Measurements from ENCODE around the gene PFDN2. TPM values are rescaled to one million over a fixed set of nuclear protein-coding genes. Genes with fewer than 3 reads are reported as not detected.
A peak's percentile ranks its signal among the peaks of the same experiment; 100 is the strongest.

The PFDN2 gene
- total and polyA plus RNA-seq, 2 experiments from 2014 or later = 45.6 to 352 TPM

DNA sequence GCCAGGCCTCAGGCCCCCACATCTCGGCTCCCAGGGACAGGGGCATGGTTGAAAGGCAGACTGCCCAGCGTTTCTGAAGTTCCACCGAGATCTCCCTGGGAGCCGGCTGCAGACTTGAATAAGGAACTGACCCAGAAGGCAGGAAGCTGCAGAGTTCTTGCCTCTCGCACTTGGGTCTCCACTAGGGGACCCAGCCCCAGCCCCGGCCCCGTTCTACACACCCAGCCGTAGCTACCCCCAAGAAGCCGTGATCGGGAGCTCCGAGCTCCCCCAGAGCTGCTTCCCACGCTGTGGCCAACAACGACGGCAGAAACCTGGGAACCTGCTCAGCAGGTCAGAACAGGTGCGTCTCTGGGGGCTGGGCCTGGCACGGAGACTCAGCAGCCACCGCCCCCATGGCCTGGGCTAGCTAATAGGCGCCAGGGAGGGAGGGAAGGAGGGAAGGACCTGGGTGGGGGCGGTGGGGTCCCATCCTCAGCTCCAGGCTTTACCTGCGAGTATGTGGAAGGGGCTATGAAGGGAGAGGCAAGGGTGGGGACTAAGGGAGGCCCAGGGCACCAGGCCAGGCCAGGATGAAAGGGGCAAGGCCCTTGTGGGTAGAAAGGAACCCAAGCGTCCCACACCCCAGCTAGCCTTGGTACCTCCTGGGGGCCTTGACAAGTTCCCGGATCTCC is 28.4 kb downstream of the PFDN2 start, which contains the start of gene NECTIN4:
NECTIN4 (minus strand) TSS at position 308 of the 674 bp plus-strand sequence; CDS start at position 46, 262 bp downstream.
- Histone ChIP-seq H2AFZ (peak within 1 kb of the TSS; percentile 72; the same call in 1 of the 2 replicates), H3K4me2 (peak within 1 kb of the TSS; percentile 55; the same call in 1 of the 2 replicates), H3K9me2 (ENCODE audit: insufficient read depth) (peaks cover 5% of the 10 kb centered on the region; the same call in 1 of the 2 replicates), H3K4me1 (ENCODE audit: insufficient read depth) (peaks cover 7% of the 10 kb centered on the region), H3K36me3 (ENCODE audit: insufficient read depth) (no peaks in the 10 kb centered on the region), H3K27ac (ENCODE audit: low read depth) (no peak within 1 kb of the TSS), H3K27me3 (ENCODE audit: insufficient read depth) (no peaks in the 10 kb centered on the region), H3K79me2 (replicated peaks; ENCODE audit: insufficient read depth) (no peaks in the 10 kb centered on the region), H3K4me3 (no peak within 1 kb of the TSS), H3F3A (replicated peaks; ENCODE audit: low read depth) (no peaks in the 10 kb centered on the region), H4K20me1 (replicated peaks; ENCODE audit: insufficient read depth) (no peaks in the 10 kb centered on the region)
- H3K9me3 Mint-ChIP-seq = no peaks in the 10 kb centered on the region; the same call in 2 of the 3 replicates
- H3K27ac Mint-ChIP-seq = no peak within 1 kb of the TSS
- TF ChIP-seq NANOG (IDR thresholded peaks at IDR 0.05; ENCODE audit: borderline replicate concordance) = no peak
- TF ChIP-seq ZNF331 (CRISPR knock-in tag; IDR thresholded peaks at IDR 0.05; ENCODE audit: low read depth) = no peak
- TF ChIP-seq ZNF114 (CRISPR knock-in tag; IDR thresholded peaks at IDR 0.05) = no peak
- TF ChIP-seq, protein P1, sequence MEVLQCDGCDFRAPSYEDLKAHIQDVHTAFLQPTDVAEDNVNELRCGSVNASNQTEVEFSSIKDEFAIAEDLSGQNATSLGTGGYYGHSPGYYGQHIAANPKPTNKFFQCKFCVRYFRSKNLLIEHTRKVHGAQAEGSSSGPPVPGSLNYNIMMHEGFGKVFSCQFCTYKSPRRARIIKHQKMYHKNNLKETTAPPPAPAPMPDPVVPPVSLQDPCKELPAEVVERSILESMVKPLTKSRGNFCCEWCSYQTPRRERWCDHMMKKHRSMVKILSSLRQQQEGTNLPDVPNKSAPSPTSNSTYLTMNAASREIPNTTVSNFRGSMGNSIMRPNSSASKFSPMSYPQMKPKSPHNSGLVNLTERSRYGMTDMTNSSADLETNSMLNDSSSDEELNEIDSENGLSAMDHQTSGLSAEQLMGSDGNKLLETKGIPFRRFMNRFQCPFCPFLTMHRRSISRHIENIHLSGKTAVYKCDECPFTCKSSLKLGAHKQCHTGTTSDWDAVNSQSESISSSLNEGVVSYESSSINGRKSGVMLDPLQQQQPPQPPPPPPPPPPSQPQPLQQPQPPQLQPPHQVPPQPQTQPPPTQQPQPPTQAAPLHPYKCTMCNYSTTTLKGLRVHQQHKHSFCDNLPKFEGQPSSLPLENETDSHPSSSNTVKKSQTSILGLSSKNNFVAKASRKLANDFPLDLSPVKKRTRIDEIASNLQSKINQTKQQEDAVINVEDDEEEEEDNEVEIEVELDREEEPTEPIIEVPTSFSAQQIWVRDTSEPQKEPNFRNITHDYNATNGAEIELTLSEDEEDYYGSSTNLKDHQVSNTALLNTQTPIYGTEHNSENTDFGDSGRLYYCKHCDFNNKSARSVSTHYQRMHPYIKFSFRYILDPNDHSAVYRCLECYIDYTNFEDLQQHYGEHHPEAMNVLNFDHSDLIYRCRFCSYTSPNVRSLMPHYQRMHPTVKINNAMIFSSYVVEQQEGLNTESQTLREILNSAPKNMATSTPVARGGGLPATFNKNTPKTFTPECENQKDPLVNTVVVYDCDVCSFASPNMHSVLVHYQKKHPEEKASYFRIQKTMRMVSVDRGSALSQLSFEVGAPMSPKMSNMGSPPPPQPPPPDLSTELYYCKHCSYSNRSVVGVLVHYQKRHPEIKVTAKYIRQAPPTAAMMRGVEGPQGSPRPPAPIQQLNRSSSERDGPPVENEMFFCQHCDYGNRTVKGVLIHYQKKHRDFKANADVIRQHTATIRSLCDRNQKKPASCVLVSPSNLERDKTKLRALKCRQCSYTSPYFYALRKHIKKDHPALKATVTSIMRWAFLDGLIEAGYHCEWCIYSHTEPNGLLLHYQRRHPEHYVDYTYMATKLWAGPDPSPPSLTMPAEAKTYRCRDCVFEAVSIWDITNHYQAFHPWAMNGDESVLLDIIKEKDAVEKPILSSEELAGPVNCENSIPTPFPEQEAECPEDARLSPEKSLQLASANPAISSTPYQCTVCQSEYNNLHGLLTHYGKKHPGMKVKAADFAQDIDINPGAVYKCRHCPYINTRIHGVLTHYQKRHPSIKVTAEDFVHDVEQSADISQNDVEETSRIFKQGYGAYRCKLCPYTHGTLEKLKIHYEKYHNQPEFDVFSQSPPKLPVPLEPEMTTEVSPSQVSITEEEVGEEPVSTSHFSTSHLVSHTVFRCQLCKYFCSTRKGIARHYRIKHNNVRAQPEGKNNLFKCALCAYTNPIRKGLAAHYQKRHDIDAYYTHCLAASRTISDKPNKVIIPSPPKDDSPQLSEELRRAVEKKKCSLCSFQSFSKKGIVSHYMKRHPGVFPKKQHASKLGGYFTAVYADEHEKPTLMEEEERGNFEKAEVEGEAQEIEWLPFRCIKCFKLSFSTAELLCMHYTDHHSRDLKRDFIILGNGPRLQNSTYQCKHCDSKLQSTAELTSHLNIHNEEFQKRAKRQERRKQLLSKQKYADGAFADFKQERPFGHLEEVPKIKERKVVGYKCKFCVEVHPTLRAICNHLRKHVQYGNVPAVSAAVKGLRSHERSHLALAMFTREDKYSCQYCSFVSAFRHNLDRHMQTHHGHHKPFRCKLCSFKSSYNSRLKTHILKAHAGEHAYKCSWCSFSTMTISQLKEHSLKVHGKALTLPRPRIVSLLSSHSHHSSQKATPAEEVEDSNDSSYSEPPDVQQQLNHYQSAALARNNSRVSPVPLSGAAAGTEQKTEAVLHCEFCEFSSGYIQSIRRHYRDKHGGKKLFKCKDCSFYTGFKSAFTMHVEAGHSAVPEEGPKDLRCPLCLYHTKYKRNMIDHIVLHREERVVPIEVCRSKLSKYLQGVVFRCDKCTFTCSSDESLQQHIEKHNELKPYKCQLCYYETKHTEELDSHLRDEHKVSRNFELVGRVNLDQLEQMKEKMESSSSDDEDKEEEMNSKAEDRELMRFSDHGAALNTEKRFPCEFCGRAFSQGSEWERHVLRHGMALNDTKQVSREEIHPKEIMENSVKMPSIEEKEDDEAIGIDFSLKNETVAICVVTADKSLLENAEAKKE (CRISPR knock-in tag; IDR thresholded peaks at IDR 0.05) = no peak
- no peak for TF ChIP-seq EZH2phosphoT487 (IDR thresholded peaks at IDR 0.05; ENCODE audit: unreplicated experiment)
- TF ChIP-seq, protein P2, sequence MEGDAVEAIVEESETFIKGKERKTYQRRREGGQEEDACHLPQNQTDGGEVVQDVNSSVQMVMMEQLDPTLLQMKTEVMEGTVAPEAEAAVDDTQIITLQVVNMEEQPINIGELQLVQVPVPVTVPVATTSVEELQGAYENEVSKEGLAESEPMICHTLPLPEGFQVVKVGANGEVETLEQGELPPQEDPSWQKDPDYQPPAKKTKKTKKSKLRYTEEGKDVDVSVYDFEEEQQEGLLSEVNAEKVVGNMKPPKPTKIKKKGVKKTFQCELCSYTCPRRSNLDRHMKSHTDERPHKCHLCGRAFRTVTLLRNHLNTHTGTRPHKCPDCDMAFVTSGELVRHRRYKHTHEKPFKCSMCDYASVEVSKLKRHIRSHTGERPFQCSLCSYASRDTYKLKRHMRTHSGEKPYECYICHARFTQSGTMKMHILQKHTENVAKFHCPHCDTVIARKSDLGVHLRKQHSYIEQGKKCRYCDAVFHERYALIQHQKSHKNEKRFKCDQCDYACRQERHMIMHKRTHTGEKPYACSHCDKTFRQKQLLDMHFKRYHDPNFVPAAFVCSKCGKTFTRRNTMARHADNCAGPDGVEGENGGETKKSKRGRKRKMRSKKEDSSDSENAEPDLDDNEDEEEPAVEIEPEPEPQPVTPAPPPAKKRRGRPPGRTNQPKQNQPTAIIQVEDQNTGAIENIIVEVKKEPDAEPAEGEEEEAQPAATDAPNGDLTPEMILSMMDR (conservative IDR thresholded peaks at IDR 0.05; ENCODE audit: low read depth in 2 of 2) = 0 out of 4 replicates have a peak, but pooled peaks of 1 of the 2 experiments have one; percentile 12
- peaks cover 20% of the 10 kb centered on the region for H3K4me1 Mint-ChIP-seq
- peaks cover 13% of the 10 kb centered on the region for H3K27me3 Mint-ChIP-seq (ENCODE audit: insufficient read depth, low read depth, poor library complexity)
- DNase-seq (ENCODE audit: low spot score) = peak; percentile 69
- H3K4me3 Mint-ChIP-seq = no peak within 1 kb of the TSS
- peak; percentile 86 for ATAC-seq
- H3K36me3 Mint-ChIP-seq (ENCODE audit: low read depth) = no peaks in the 10 kb centered on the region
